Upper lobe of right lung (tissue), 1 donor: ENCODE results near the gene CAMKMT. TPM values are rescaled to one million over a fixed set of nuclear protein-coding genes. Genes with fewer than 3 reads are reported as not detected.

Source experiments
- ATAC-seq: fragments of 200-7000 bp; cut with Tn5 transposase; one replicate; pipeline ENCODE4 v1.9.1; 2020; ENCODE audit warnings: mild to moderate bottlenecking, moderate library complexity
- DNase-seq: peaks from one replicate; pipeline ENCODE4 v3.0.0-alpha.2; 2020
- H3K27ac ChIP-seq: fragments of 200-600 bp; one replicate; pipeline ENCODE4 v1.8.0; 2022
- H3K27me3 ChIP-seq: fragments of 200-600 bp; one replicate; pipeline ENCODE4 v1.8.0; 2022; ENCODE audit warnings: mild to moderate bottlenecking
- H3K36me3 ChIP-seq: fragments of 200-600 bp; one replicate; pipeline ENCODE4 v1.8.0; 2022
- H3K4me1 ChIP-seq: fragments of 200-600 bp; one replicate; pipeline ENCODE4 v1.8.0; 2022
- H3K4me3 ChIP-seq: fragments of 200-600 bp; one replicate; pipeline ENCODE4 v1.8.0; 2022; ENCODE audit warnings: mild to moderate bottlenecking
- H3K9me3 ChIP-seq: fragments of 200-600 bp; one replicate; pipeline ENCODE4 v1.8.0; 2022
- intact Hi-C: fragments of 100-400 bp; cut with DNase I; formaldehyde crosslinking; loops from one replicate; pipeline ENCODE4 v1.11.0; 2022
- total RNA-seq: library from RNA; stranded (reverse); fragmentation: NEBNext Ultra II Directional; extraction: Animal tissue kit (Norgen Biotek cat#: 25700); gene quantifications from one replicate; pipeline ENCODE4 v1.2.1, GENCODE V29; 2021
- TF ChIP-seq, protein P1 (sequence below): fragments of 200-600 bp; IDR thresholded peaks from one replicate; pipeline ENCODE4 v1.8.0; 2022; ENCODE audit warnings: antibody characterized with exemption
- donor health status: DM: no; HTN: yes; CAD: no; lungs with severe emphysema.

CAMKMT gene
- total RNA-seq, 1 donor from 2014 or later = 10.5 TPM

DNA sequence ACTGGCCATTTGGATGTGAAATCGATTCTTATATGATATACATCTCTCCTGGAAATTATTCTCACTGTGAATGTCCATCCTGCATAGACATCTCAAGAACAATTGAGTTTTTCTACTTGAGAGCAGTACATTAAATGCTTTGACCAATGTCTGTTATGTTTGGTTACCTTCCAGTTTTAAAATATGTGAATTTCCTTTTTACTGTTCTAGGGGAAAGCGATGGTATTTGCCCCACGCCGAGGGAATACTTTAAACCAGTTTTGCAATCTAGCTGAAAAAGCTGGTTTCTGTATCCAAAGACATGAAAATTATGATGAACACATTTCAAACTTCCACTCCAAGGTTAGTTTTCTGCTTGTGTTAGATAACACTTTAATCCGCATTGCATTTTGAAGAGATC is 404.5 kb downstream of the CAMKMT start:
- ATAC-seq (no peak), DNase-seq (no peak)
- TF ChIP-seq, protein P1, sequence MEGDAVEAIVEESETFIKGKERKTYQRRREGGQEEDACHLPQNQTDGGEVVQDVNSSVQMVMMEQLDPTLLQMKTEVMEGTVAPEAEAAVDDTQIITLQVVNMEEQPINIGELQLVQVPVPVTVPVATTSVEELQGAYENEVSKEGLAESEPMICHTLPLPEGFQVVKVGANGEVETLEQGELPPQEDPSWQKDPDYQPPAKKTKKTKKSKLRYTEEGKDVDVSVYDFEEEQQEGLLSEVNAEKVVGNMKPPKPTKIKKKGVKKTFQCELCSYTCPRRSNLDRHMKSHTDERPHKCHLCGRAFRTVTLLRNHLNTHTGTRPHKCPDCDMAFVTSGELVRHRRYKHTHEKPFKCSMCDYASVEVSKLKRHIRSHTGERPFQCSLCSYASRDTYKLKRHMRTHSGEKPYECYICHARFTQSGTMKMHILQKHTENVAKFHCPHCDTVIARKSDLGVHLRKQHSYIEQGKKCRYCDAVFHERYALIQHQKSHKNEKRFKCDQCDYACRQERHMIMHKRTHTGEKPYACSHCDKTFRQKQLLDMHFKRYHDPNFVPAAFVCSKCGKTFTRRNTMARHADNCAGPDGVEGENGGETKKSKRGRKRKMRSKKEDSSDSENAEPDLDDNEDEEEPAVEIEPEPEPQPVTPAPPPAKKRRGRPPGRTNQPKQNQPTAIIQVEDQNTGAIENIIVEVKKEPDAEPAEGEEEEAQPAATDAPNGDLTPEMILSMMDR = no peak
- H3K27me3 ChIP-seq = peaks cover 4% of the 10 kb centered on the region
- H3K9me3 ChIP-seq = no peaks in the 10 kb centered on the region
- H3K27ac ChIP-seq = no peak overlapping the region
- H3K4me3 ChIP-seq = no peak overlapping the region
- H3K4me1 ChIP-seq = no peaks in the 10 kb centered on the region
- no peaks in the 10 kb centered on the region for H3K36me3 ChIP-seq
- intact Hi-C loops = no loop called here

GRCh38 chr2:44766777-44767176 is 405.0 kb downstream of the CAMKMT start:
- intact Hi-C loops = no loop called here
- Histone ChIP-seq H3K9me3 (no peaks in the 10 kb centered on the region), H3K4me1 (no peaks in the 10 kb centered on the region), H3K27ac (no peak overlapping the region), H3K27me3 (peaks cover 4% of the 10 kb centered on the region), H3K4me3 (no peak overlapping the region), H3K36me3 (no peaks in the 10 kb centered on the region)
- DNase-seq = no peak
- ATAC-seq = no peak
- TF ChIP-seq, protein P1 = no peak

DNA sequence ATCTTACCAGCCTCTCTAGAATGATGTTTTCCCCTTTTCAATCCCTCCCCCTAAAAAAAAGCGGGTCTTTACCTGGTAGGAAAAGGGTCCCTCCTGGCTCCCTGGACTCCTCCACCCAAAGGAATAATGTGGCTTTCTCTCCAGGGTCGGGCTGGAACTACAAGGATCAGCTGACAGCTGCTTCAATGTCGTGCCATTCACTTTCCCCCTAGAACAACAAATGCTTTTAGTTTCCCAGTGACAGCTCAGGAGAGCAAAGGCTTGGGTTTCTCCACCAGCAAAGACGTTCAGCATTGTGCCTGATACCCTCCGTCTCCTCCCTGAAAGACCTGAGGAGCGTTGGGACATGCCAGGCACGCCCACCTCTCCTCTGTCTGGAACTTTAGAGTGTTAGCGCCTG is 405.9 kb downstream of the CAMKMT start:
- Histone ChIP-seq H3K9me3 (no peaks in the 10 kb centered on the region), H3K27me3 (peaks cover 4% of the 10 kb centered on the region), H3K4me1 (no peaks in the 10 kb centered on the region), H3K27ac (no peak overlapping the region), H3K4me3 (no peak overlapping the region), H3K36me3 (no peaks in the 10 kb centered on the region)
- no peak for DNase-seq
- intact Hi-C loops = no loop called here
- TF ChIP-seq, protein P1 = no peak
- ATAC-seq = no peak

- Histone ChIP-seq H3K27me3 (peaks cover 4% of the 10 kb centered on the region), H3K4me1 (no peaks in the 10 kb centered on the region), H3K4me3 (no peak overlapping the region), H3K36me3 (no peaks in the 10 kb centered on the region), H3K9me3 (no peaks in the 10 kb centered on the region), H3K27ac (no peak overlapping the region)
- ATAC-seq = no peak
- TF ChIP-seq, protein P1 = no peak
- intact Hi-C loops = no loop called here
- DNase-seq = no peak
Observed at GRCh38 chr2:44768438-44769236, 406.9 kb downstream of the CAMKMT start.

- TF ChIP-seq, protein P1 = no peak
- no peak overlapping the region for H3K4me3 ChIP-seq
- H3K36me3 ChIP-seq = no peaks in the 10 kb centered on the region
- H3K27me3 ChIP-seq = peaks cover 4% of the 10 kb centered on the region
- ATAC-seq = no peak
- DNase-seq = no peak
- H3K9me3 ChIP-seq = no peaks in the 10 kb centered on the region
- H3K4me1 ChIP-seq = no peaks in the 10 kb centered on the region
- no peak overlapping the region for H3K27ac ChIP-seq
- intact Hi-C loops = no loop called here
Observed at GRCh38 chr2:44769349-44770011, 407.7 kb downstream of the CAMKMT start.
